ENCODE measurements around the gene PDE4A.
"Not testable (repeated sequence)": the region's sequence is repeated elsewhere in the genome, so short reads cannot be mapped to it uniquely, and the experiment has no call there.

PDE4A gene

GRCh38 chr19:10424011-10424637 lies 3.8 kb downstream of the PDE4A start:
- FAIRE-seq (no peak), DNase-seq (ENCODE audit: low spot score) (peak; percentile 88)

- no peak for FAIRE-seq
These were observed 6.8 kb downstream of the PDE4A start for GRCh38 chr19:10427169-10427568.

GRCh38 chr19:10428996-10429381 lies 8.7 kb downstream of the PDE4A start:
- DNase-seq (ENCODE audit: low spot score) (no peak), FAIRE-seq (no peak)

More at GRCh38 chr19:10427169-10427568, 6.8 kb downstream of the PDE4A start:
- no peak for DNase-seq (ENCODE audit: low spot score)

- no peak for FAIRE-seq
- peak; percentile 81 for DNase-seq (ENCODE audit: low spot score)
These were observed 10.3 kb downstream of the PDE4A start for GRCh38 chr19:10430505-10431253.

- FAIRE-seq = peak; percentile 20
- DNase-seq (ENCODE audit: low spot score) = no peak
These were observed 11.1 kb downstream of the PDE4A start for GRCh38 chr19:10431254-10431942.

- FAIRE-seq (no peak), DNase-seq (ENCODE audit: low spot score) (peak; percentile 41)
These were observed 11.8 kb downstream of the PDE4A start for GRCh38 chr19:10431943-10432735.

- FAIRE-seq = no peak
These were observed 12.4 kb downstream of the PDE4A start for GRCh38 chr19:10432736-10433130.

GRCh38 chr19:10433131-10433536 lies 12.8 kb downstream of the PDE4A start:
- FAIRE-seq (no peak), DNase-seq (ENCODE audit: low spot score) (no peak)

More at GRCh38 chr19:10432736-10433130, 12.4 kb downstream of the PDE4A start:
- DNase-seq (ENCODE audit: low spot score) = no peak

GRCh38 chr19:10439588-10439987 lies 19.2 kb downstream of the PDE4A start:
- no peak for FAIRE-seq

GRCh38 chr19:10442698-10443097 lies 22.4 kb downstream of the PDE4A start:
- DNase-seq (ENCODE audit: low spot score) (no peak), FAIRE-seq (no peak)

More at GRCh38 chr19:10439588-10439987, 19.2 kb downstream of the PDE4A start:
- DNase-seq (ENCODE audit: low spot score) = no peak

- FAIRE-seq (no peak), DNase-seq (ENCODE audit: low spot score) (no peak)
These were observed 28.7 kb downstream of the PDE4A start for GRCh38 chr19:10449037-10449436.

GRCh38 chr19:10450191-10450852 lies 30.0 kb downstream of the PDE4A start:
- FAIRE-seq (no peak), DNase-seq (ENCODE audit: low spot score) (no peak)

- no peak for DNase-seq (ENCODE audit: low spot score)
- FAIRE-seq = no peak
These were observed 30.7 kb downstream of the PDE4A start for GRCh38 chr19:10450853-10451609.

- peak; percentile 20 for FAIRE-seq
- no peak for DNase-seq (ENCODE audit: low spot score)
These were observed 32.6 kb downstream of the PDE4A start for GRCh38 chr19:10452726-10453618.

GRCh38 chr19:10453852-10454251 lies 33.5 kb downstream of the PDE4A start:
- no peak for DNase-seq (ENCODE audit: low spot score)
- no peak for FAIRE-seq

- DNase-seq (ENCODE audit: low spot score) (no peak), FAIRE-seq (no peak)
These were observed 33.9 kb downstream of the PDE4A start for GRCh38 chr19:10454267-10454666.

GRCh38 chr19:10458733-10459132 lies 38.4 kb downstream of the PDE4A start:
- FAIRE-seq = not testable (repeated sequence)

GRCh38 chr19:10460714-10461046 lies 40.3 kb downstream of the PDE4A start:
- FAIRE-seq = no peak
- no peak for DNase-seq (ENCODE audit: low spot score)

More at GRCh38 chr19:10458733-10459132, 38.4 kb downstream of the PDE4A start:
- not testable (repeated sequence) for DNase-seq (ENCODE audit: low spot score)
